Measurements from ENCODE around the gene DDO.

The DDO gene

DNA sequence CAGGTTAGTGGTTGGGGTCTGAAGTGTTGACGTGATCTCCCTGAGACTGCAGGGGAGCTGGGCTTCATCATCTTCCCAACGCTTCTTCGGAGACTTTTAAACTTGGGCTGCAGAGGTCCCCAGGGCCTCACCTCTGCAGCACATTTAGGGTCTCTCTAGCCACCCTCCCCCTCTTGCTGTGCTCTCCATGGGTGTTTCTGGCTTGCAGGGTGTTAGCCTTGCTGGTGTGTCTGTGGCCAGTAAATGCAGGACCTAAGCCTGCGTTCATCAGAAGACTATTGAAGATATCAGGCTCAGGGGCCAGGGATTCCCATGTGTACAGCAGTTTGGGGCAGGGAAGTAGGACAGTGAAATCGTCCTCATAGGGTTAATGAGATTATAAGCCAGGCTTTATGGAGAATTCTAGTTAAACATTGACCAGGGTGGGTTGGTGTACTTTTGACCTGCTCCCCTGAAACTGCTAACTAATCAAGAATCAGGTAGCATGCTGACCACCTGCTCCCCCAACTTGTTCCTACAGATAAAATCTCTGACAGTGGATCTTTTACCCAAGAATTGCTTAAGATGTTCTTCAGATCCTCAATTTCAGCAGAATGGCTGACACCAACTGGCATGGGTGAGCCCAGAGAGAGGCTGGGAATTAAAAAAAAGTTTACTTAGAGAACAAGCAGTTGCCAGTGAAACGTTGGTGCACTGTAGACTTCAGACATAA, 3.8 kb upstream of the DDO start:
- no peak for DNase-seq

DNA sequence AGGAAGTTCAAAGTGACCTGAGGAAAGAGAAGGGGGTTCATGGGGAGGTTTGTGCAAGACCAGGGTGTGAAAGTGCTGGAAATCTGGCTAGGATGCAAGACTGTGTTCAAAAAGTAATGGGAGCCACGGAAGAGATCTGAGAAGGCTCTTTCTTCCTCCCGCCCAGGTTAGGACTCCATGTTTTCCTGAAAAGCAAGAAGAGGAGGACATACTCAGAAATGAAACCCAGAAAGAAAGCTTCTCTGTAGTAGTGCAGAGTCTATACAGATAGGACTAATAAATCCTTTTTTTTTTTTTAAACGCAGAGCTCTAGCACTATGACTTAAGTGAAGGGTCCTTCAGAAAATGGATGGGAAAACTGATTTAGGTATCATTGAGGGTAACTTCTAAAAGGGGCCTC, 3.2 kb upstream of the DDO start:
- DNase-seq: no peak

DNA sequence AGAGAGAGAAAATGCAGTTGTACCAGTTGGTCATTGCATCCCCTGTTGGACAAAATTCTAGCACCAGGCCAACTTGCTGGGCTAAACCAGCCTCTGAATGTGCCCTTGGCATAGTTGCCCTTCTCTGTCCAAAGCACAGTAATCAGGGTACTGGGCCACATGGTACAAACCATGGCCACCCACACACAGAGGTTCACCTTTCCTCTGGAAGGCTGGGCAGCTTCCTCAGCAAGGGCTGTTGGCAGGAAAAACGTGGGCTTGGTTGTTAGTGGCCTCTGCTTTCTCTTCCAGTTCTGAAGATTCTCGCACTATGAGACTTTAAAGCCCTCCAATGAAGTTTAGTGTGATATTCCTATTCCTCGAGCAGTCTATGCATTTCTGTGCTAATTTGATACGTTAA, 706 bp downstream of the DDO start:
- DNase-seq: no peak

DNA sequence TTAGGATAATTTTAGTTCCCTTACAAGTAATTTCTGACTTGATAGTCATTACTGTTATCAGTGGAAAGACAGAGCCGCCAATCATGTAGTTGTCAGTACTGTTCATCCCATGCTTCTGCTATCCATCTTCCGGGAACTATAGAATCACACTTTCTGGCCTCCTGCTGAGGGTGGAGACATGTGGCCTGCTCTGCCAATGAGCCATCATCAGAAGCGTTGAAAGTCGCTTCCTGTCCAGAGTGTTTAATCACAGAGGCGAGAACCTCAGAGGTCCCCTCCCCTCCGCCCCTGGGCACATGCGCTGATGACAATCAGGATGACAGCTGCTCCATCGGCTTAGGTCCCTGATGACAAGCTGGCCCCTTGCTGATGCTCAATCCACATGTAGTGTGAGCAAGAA, 3.0 kb downstream of the DDO start:
- DNase-seq: no peak

DNA sequence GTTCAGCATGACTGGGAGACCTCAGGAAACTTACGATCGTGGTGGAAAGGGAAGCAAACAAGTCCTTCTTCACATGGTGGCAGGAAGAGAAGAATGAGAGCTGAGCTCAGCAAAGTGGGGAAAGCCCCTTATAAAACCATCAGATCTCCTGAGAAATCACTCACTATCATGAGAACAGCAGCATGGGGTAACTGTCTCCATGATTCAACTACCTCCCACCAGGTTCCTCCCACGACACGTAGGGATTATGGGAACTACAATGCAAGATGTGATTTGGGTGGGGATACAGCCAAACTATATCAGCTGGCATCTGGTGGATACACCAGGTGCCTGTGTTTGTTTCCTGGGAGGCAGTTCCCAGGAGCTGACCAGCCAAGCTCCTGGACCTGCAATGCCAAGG, 4.9 kb downstream of the DDO start:
- DNase-seq: no peak

DNA sequence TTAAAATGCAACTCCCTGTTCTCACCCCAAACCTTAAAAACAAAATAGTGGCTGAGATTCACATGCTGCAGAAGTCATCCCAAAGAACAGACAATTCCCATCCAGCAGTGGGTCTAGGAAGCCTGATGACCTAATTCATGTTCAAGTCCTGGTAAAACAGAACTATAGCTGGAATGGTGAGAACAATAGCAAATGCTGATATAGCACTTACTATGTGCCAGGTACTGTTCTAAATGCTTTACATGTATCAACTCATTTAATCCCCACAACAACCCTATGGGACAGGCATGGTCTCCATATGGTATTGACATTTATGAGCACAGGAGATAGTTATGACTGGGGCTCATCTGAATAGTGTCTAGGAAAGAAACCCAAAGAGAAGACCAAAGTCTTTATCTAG, 5.6 kb downstream of the DDO start:
- no peak for DNase-seq

DNA sequence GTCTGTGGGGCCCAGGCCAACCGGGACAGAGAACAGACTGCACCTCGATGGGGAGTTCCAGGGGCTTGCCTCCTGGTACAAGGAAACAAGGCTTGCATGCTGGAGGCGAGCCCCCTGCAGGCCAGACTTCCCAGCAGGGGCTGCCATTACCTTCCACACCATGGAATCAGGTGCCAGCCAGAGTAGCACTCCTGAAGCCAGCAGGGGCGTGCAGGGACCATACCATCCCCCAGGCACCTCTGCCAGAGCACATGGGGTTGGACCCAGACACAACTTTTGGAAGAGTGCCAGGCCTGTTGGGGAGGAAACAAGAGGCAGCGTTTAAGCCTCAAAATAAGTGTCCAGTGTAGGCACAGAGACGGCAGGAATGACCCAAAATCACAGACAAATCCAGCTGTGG, 6.5 kb downstream of the DDO start:
- no peak for DNase-seq

DNA sequence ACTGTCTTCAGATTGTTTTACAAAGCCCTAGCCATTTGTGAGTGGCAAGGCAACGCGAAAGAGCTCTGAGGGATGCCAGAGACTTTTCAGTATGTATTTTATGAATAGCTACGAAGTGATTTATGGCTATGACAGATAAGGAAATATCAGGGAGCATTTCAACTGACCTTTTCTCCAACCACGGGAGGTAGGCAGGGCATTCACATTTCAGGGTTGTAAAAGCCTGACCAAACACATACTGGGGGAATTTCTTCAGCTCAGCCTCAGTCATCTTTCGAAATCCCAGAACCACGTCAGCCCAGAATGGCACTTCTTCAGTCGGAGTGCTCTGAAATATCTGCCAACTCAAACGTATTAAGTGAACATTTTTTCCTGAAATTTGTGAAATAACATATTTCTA, 10.8 kb downstream of the DDO start:
- DNase-seq: no peak

DNA sequence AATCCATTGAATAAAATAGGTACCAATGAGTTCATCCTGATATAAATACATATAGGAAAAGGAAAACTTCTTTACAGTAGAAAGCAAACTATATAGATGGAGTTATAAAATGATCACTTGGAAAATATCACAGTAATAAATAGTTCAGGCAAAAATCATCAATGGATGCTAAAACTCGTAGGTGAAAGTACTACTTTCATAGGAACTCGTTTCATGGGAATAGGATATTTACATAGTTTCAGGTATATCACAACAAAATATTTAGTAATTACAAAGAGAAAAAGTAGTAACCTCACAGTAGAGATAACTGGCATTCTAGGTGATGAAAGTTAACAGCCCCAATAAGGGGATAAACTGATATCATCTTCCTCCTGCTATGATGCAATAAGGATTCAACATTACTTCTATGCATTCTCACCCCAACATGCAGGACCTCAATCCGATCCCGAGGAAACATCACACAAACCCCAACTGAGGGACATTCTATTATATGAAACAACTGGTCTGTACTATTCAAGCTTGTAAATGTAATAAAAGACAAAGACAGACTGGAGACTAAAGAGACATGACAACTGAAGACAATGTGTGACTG, 13.7 kb downstream of the DDO start:
- DNase-seq: no peak

DNA sequence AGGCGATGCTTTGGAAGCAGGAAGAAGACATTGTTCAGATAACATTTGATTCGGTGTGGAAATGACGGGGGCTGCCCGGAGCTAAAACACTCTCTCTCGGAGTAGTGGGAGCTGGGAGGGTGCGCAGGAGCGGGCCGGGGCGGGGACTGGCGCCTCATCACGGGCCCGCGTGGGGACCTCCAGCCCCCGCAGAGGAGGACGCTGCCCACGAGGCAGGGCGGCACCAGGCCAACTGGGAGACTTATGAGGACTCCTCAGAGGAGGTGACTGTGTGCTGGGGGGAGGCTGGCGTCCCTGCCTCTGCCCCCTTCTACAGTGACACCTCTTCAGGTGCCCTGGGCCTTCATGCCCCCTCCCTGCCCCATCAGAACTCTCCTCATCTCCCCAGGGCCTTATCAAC, 15.2 kb downstream of the DDO start:
- DNase-seq: no peak

DNA sequence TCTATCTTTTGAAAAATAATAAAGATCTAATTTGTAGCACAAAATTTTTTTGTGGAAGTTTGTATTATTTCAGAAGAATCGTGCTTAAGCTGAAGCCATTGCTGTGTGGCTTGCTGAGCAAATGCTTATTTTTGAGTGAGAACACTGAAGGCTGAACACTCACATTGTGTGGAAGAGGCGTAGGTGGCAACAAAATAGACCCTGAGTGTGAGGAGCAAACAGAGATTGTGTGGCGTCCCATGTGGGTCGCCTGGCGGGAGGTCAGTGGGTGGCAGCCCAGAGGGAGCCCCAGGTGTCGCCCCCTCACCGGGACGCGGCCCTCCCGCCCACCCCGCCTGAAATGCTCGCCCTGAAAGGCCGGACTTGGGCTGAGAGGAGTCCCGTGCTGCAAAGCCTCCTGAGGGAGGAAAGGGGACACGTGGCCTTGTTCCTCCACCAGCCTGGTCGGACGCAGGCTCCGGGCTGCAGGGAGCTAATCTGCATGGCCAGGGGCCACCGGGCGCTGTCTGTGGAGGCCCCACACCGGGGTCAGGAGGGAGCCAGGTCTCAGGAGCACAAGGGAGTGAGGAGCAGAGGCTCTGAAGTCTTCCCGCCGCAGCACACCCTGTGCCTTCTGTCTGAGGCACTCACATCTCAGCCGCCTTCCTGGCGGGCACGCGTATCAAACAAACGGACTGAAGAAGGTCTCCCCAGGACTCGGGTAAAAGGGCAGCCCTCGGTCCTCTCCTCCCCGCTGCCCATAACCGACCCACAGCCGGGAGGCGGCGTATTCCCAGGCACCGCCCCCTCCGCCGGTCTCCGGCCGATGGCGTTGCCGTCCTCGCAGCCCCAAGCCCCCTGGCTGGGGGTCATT, 15.9 kb downstream of the DDO start:
- no peak for DNase-seq

DNA sequence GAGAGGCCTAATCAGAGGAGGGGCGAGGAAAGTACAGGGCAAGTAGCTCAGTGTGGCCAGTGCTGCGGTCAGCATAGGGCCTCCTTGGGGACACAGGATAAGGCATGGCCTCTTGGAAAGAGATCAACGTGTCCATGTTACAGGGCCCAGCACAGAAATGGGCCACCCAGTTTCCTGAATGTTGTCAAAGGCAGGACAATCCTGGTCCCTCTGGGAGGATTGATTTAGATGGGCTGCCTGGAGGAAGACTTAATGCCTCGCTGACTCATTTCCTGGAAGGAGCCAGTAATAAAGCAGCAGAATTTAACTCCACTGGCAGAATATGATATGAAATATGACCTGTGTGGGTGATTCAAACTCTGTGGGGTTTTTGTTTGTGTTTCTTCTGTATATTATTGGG, 16.6 kb downstream of the DDO start:
- no peak for DNase-seq

DNA sequence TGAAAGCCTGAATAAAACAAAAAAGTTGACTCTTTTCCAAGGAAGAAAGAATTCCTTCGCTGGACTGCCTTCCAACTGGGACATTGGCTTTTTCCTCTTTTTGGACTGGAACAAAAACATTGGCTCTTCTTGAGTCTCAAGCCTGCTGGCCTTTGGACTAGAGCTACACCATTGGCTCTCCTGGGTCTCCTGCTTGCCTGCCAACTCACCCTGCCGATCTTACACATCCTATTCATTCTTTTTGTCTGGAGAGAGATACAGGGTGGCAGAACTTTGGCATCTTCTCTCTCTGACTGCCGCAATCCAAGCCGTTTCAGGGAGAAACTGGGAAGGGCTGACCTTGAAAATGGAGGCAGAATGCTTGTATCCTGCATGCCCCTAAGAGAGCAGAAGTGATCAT, 20.2 kb downstream of the DDO start:
- DNase-seq: no peak

DNA sequence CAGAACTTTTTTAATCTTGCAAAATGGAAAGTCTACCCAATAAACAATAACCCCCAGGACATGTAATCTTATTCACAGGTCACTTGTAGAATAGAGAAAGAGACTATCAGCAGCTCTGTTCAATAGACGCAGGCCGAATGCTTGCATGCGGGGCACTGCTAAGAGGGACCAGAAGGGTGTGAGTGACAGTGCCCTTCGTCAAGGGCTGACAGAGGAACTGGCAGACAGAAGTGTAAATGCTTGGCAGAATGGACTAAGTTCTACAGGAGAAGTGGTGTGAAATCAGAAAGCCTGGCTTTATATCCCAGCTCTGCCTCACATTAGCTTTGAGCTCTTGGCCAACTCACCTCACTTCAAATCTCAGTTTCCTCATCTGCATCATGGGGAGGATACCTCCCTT, 21.0 kb downstream of the DDO start:
- DNase-seq: no peak

DNA sequence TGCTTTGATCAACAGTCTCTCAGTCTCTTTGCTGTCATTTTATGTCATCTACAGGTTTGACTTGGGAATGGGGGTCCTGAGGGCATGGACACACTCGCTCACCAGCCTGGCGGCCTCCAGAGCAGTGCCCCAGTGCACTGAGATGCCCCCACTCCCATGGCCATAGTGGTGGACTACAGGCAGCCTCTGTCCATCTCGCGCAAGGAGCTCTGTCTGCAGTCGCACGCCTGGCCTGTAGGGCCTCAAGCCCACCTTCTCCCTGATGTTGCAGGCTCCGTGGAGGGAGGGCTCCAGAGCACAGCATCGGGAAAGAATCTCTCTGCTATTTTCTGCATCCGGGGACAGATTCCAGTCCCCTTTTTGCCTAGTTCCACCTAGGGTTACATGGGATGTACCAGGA, 22.6 kb downstream of the DDO start:
- no peak for DNase-seq

DNA sequence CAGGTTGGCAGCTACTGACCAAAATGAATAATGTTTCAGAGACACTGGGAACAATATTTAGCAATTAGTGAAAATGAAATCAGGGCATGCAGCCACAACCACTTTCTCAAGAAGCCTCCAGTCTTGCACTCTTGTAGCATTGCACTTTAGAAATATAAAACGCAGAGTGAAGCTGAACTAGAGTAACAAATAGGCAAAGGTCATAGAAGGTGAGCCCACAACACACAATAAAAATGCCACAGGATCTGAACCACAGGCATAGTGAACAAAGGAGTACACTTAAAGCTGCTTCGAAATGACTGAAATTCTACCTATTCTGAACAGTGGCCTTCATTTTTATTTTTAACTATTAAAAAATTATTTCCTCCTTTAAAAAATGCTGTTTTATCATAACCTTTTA, 25.0 kb downstream of the DDO start:
- DNase-seq: no peak

DNA sequence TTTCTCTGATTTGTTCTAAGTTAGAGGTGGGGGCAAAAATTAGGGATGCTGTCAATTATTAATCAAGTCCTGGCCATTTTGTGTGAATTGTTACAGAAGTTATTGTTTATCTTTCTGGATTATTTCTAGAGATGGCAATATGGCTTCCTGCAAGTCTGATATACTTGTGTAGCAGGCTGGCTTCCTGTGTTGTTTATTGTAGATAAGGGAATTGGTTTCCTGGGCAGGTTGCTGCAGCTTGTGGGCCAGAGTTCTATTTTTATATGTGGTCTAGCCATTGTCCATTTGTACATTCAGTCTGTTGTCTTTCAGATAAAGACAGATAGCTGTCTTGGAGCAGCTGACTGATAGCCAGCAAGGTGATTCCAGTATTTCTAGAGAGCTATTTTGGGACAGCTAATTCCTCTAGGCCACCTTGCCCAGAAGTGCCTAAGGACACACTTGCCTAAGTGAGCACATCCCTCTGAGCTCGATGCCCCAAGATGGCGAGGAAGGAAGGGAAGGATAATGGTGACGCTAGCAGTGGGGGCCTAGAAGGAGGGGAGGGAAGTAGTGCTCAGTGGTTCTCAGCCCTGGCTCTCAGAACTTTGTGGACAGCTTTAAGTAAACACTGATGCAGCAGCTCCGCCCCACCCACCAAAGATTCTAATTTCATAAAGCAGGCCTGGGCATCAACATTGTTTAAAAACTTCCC, 25.5 kb downstream of the DDO start:
- no peak for DNase-seq

DNA sequence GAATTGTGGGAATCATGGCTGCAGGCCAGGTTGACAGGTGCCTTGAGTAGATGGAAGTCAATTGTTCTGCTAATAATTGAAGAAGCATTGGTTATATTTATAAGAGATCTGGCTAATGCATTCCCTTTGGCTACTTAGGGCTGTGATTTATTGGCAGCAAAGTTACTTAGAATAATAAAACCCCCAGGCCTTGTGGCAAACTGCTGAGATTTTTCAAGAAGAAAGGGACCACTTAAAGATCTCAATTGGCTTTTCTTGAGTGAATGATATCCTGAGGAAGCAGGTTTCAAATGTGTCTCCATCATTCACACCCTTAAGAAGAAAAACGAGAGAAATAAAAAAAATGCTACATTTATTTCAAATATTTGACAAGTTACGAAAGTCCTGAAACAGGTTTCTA, 27.4 kb downstream of the DDO start:
- no peak for DNase-seq

DNA sequence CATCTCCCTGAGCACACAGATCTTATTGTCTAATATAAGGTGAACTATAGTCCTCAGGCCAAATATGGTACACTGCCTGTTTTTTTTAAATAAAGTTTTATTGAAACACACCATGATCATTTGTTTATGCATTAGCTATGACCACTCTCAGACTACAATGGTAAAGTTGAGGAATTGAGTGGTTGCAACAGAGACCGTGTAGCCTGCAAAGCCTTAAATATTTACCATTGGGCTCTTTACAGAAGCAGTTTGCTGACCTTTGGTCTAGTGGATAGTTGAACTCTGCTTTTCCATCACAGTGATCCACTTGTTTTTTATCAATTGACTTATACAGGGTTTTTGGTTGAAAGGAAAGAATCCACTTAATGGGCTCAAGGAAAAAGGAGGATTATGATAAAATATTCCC, 29.9 kb downstream of the DDO start:
- no peak for DNase-seq

DNA sequence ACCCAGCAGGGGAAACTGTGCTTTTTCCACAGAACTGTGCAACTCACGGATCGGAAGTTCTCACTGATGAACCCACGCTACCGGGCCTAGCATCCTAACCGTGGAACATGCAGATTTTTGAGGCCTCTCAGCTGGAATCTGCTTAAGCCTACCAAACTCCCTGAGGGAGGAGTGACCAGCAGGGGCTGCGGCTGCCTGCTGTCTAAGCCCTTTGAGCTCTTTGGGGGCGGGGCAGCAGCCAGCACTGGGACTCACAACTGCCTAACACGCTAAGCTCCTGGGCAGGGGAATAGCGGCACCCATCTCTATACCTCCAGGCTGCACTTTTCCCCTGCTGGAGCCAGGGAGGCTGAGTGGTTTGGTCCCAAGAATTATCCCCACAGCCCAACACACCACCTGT, 36.8 kb downstream of the DDO start:
- no peak for DNase-seq

DNA sequence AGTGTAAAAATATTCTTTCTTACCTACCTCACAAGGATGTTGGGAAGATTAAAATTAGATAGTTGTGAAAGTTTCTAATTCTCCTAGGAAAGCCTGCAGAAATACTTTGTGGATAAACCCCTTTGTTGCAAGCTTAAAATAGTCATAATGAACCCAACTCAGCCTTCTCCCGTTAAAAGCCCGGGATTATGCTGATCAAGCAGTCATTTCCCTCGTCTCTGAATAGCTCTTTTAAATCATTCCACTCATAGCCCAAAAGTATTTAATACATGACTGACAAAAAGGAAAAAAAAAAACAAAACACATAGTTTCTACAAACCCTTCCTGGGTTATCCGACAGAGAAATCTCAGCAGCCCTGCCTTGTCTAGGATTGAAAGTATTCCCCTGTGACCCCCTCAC, 46.3 kb downstream of the DDO start:
- DNase-seq: no peak

DNA sequence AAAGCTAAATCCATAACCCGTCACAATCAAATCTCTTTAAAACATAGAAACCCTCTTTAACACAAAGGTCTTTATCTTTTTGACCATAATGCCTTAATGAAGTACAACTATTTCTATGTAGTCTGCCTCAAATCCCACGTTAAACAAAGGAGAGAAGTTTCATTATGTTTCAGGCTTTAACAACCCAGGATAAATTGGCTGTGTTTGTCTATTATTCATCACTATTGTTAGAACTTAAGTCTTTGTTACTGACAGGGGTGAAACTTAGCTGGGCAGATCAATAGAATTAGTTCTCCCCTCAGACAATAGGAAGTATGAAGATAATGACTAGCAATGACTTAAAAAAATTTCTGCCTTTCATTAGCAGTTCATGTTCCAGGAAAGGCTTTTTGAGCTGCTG, 47.1 kb downstream of the DDO start:
- no peak for DNase-seq

DNA sequence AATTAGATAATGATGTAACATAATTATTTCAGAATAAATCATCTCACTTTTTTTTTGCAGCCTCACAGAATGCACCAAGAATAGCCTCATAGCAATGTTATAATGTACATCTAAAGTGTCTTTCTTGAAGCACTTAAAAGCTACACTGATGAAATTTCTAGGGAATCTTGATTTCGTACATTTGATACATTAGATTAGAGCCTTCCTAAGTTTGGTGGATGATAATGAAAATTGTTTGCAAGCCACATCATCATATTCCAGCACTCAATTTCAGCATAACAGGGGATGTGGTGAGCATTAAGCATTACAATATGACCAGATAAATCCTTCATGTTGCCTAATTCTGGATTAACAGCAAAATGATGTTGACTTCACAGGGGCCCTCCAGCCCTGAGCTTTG, 47.5 kb downstream of the DDO start:
- no peak for DNase-seq

DNA sequence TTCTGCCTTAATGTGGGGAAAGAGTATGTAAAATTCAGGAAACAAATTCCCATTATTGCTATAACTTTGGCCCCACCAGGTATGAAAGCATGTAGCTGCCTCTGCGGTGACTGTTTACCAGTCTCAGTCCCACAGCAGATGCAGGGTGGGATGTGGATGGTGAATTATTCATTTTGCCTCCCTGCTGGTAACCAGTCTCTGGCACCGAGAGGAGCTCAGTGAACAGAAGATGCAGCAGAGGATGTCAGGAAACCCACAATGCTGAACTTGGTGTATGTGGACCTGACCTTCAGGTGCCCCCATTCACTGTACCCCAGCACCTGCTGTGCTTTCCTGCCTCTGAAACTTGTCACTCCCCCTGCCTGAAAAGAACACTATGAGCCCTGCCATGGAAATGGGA, 48.4 kb downstream of the DDO start:
- DNase-seq: no peak
